HepG2 (cell line): Measurements from ENCODE around the gene NKX1-2. TPM values are rescaled to one million over a fixed set of nuclear protein-coding genes. Genes with fewer than 3 reads are reported as not detected.

Experiments
- CBX5 ChIP-seq: sonication (generic); formaldehyde crosslinking; IDR thresholded peaks from 2 replicates; pipeline ENCODE4 v1.4.0; 2020; ENCODE audit warnings: missing genetic modification reagents, borderline replicate concordance
- CHD2 ChIP-seq: IDR thresholded peaks from 2 replicates; pipeline ENCODE4 v1.6.1; 2011; ENCODE audit warnings: low read depth, low read length, improper control_type of control experiment
- FOXC1 ChIP-seq: sonication (generic); formaldehyde crosslinking; IDR thresholded peaks from 2 replicates; pipeline ENCODE4 v1.8.0; 2022; ENCODE audit warnings: mild to moderate bottlenecking, missing genetic modification reagents, borderline replicate concordance
- HIC2 ChIP-seq: sonication (generic); formaldehyde crosslinking; IDR thresholded peaks from 2 replicates; pipeline ENCODE4 v1.9.0; 2022; ENCODE audit warnings: low read depth, missing genetic modification reagents
- HNRNPH1 ChIP-seq: fragments of 200-400 bp; formaldehyde crosslinking; optimal IDR thresholded peaks from 2 replicates; pipeline ENCODE3; 2017; ENCODE audit warnings: mild to moderate bottlenecking, low read depth, low read length
- KLF16 ChIP-seq, 2 experiments: sonication (generic) in 1 of 2; formaldehyde crosslinking in 1 of 2; IDR thresholded peaks; 2 replicates each; pipeline versions ENCODE4 v1.6.1 to v1.8.0; 2016 to 2023; ENCODE audit warnings: missing genetic modification reagents in 2 of 2, missing compliant biosample characterization in 1 of 2
- KMT2B ChIP-seq: IDR thresholded peaks from 2 replicates; pipeline ENCODE4 v1.6.1; 2016; ENCODE audit warnings: missing genetic modification reagents, missing compliant biosample characterization
- PCBP2 ChIP-seq: fragments of 200-400 bp; formaldehyde crosslinking; optimal IDR thresholded peaks from 2 replicates; pipeline ENCODE3; 2018; ENCODE audit warnings: low read length, low read depth; ENCODE audit not compliant: poor library complexity, severe bottlenecking
- POLR2A ChIP-seq, 2 experiments: IDR thresholded peaks; 2 replicates each; pipeline ENCODE4 v1.6.1; 2011; ENCODE audit warnings: low read depth in 2 of 2, low read length in 2 of 2, mild to moderate bottlenecking in 1 of 2, moderate library complexity in 1 of 2; ENCODE audit not compliant: insufficient read depth in 1 of 2
- SALL1 ChIP-seq: sonication (generic); formaldehyde crosslinking; IDR thresholded peaks from 2 replicates; pipeline ENCODE4 v1.8.0; 2022; ENCODE audit warnings: mild to moderate bottlenecking, missing genetic modification reagents
- SYNCRIP ChIP-seq: fragments of 200-400 bp; formaldehyde crosslinking; IDR thresholded peaks from 2 replicates; pipeline ENCODE4 v1.6.1; 2018; ENCODE audit warnings: mild to moderate bottlenecking, low read depth, low read length; ENCODE audit not compliant: insufficient read depth
- ZBTB40 ChIP-seq, 2 experiments: fragments of 450-650 bp in 1 of 2; sonication (generic) in 1 of 2; formaldehyde crosslinking in 1 of 2; IDR thresholded peaks; 2 replicates each; pipeline versions ENCODE4 v1.6.1 to v1.8.0; 2016 to 2022; ENCODE audit warnings: antibody characterized with exemption in 1 of 2, mild to moderate bottlenecking in 1 of 2, missing genetic modification reagents in 1 of 2
- ZGPAT ChIP-seq: IDR thresholded peaks from 2 replicates; pipeline ENCODE4 v1.6.1; 2016; ENCODE audit warnings: mild to moderate bottlenecking
- ZNF138 ChIP-seq: sonication (generic); formaldehyde crosslinking; IDR thresholded peaks from 2 replicates; pipeline ENCODE4 v1.5.0; 2020; ENCODE audit warnings: mild to moderate bottlenecking, low read depth, missing genetic modification reagents
- ZNF614 ChIP-seq: IDR thresholded peaks from 2 replicates; pipeline ENCODE4 v1.6.1; 2018; ENCODE audit warnings: missing biosample characterization, missing genetic modification reagents, inconsistent platforms, borderline replicate concordance
- ZNF644 ChIP-seq: IDR thresholded peaks from 2 replicates; pipeline ENCODE4 v1.6.1; 2016; ENCODE audit warnings: low read depth
- polyA plus RNA-seq, 8 experiments: library from polyadenylated mRNA; depleted of rRNA in 3 of 8; stranded (reverse) in 7 of 8; unstranded in 1 of 8; fragments of >200 nt; fragmentation: Illumina TruSeq in 4 of 8; extraction: Trizol in 4 of 8; gene quantifications; 2 replicates each; pipeline versions ENCODE4 v1.2.1 to v1.2.3, GENCODE V29; 2011 to 2016; ENCODE audit warnings: low read depth in 4 of 8, missing spikeins in 1 of 8, mixed read lengths in 1 of 8; ENCODE audit not compliant: insufficient read depth in 1 of 8
- total RNA-seq, 5 experiments: library from RNA; depleted of rRNA; stranded (reverse); fragments of >200 nt; fragmentation: Illumina TruSeq; extraction: Trizol; gene quantifications; 2 replicates each; pipeline ENCODE4 v1.2.3, GENCODE V29; 2016; ENCODE audit warnings: low read depth in 1 of 5

Gene NKX1-2
- total and polyA plus RNA-seq, 2 of the 13 experiments (the other 11 are each of a cell fraction or from before 2014, with no cell fraction given): not detected

- TF ChIP-seq HIC2 (CRISPR knock-in tag) (peak; percentile 87), CHD2 (no peak), HNRNPH1 (no peak), FOXC1 (CRISPR knock-in tag) (peak; percentile 79; the same call in 1 of the 2 replicates), CBX5 (CRISPR knock-in tag) (peak; percentile 28; the same call in 1 of the 2 replicates), PCBP2 (no peak), POLR2A (IDR thresholded peaks at IDR 0.05; ENCODE audit: insufficient read depth in 1 of 2, low read depth in 2 of 2, low read length in 2 of 2) (peak in 1 of 2 experiments; percentile 54; a peak in 1 of 4 replicates), ZNF644 (CRISPR knock-in tag) (0 out of 2 replicates have a peak, but pooled peaks have one; percentile 61), ZNF614 (peak; percentile 57; the same call in 1 of the 2 replicates), SYNCRIP (no peak), ZNF138 (CRISPR knock-in tag) (0 out of 2 replicates have a peak, but pooled peaks have one; percentile 29), KLF16 (CRISPR knock-in tag; IDR thresholded peaks at IDR 0.05) (peak in 1 of 2 experiments; percentile 76; a peak in 2 of 4 replicates), ZBTB40 (IDR thresholded peaks at IDR 0.05) (no peak), ZBTB40 (CRISPR knock-in tag; IDR thresholded peaks at IDR 0.05) (peak; percentile 48; the same call in 1 of the 2 replicates), ZGPAT (CRISPR knock-in tag) (peak; percentile 39; the same call in 1 of the 2 replicates), SALL1 (CRISPR knock-in tag) (peak; percentile 88), KMT2B (CRISPR knock-in tag) (0 out of 2 replicates have a peak, but pooled peaks have one; percentile 14)
Measured at GRCh38 chr10:124476043-124476725, 26.3 kb upstream of the NKX1-2 start (continued).
